Measurements from ENCODE around the gene GPR15. TPM values are rescaled to one million over a fixed set of nuclear protein-coding genes. Genes with fewer than 3 reads are reported as not detected.

The GPR15 gene
- total RNA-seq, 1 experiment from 2014 or later, result not detected

DNA sequence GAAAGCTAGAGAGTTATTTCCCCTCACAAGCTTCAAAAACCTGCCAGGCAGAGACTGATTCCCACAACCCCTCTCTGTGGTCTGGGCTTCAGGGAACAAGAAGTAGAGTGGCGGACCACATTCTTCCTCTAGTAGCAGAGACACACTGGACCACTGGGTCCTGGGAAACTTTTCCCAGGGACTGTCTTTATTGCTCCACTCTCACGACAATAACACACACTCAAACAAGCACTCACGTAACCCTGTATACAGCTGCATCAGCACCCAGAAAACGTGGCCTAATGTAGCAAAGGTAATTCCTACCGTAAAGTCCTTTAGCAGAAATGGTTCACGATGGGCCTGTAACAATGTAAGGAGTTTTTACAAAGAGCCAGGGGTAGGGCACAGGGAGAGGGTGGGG lies 34.1 kb downstream of the GPR15 start:
- no peaks in the 10 kb centered on the region for H3K79me2 ChIP-seq (ENCODE audit: insufficient read depth, low read length)
- no peak overlapping the region for H3K56ac ChIP-seq (ENCODE audit: insufficient read length, low read depth, low read length)
- no peak overlapping the region for H4K5ac ChIP-seq (ENCODE audit: insufficient read length, low read depth, low read length)
- no peak for DNase-seq
- H2BK120ac ChIP-seq (ENCODE audit: low read depth, low read length, poor library complexity, severe bottlenecking), result no peak overlapping the region
- H3K9ac ChIP-seq (ENCODE audit: extremely low read depth, insufficient read length, low read length), result no peak overlapping the region
- H3K4me1 ChIP-seq (ENCODE audit: insufficient read depth, low read length), result no peaks in the 10 kb centered on the region
- H3K23me2 ChIP-seq (ENCODE audit: insufficient read length, low read depth, low read length, poor library complexity, severe bottlenecking), result no peaks in the 10 kb centered on the region
- Mint-ChIP-seq H3K36me3 (ENCODE audit: insufficient read depth in 1 of 3, low read depth in 3 of 3) (no peaks in the 10 kb centered on the region), H3K4me1 (peaks cover 0 to 2% of the 10 kb centered on the region in 2 experiments; a peak in 1 of 4 replicates), H3K9me3 (no peaks in the 10 kb centered on the region; a peak in 1 of 5 replicates), H3K27ac (no peak overlapping the region; a peak in 1 of 7 replicates), H3K27me3 (ENCODE audit: low read depth) (no peaks in the 10 kb centered on the region), H3K4me3 (no peak overlapping the region)
- H4K91ac ChIP-seq (ENCODE audit: insufficient read length, low read depth, low read length), result no peak overlapping the region
- H2BK15ac ChIP-seq (ENCODE audit: low read depth, low read length), result no peak overlapping the region
- no peak overlapping the region for H2BK12ac ChIP-seq (ENCODE audit: insufficient read length, low read depth, low read length)
- H3K9me3 ChIP-seq (ENCODE audit: control insufficient read depth, low read depth, low read length), result no peaks in the 10 kb centered on the region
- no peak overlapping the region for H2BK5ac ChIP-seq (ENCODE audit: insufficient read length, low read length)
- H2BK20ac ChIP-seq (ENCODE audit: low read depth, low read length, poor library complexity, severe bottlenecking), result no peak overlapping the region
- H3K27ac ChIP-seq (ENCODE audit: insufficient read length, low read depth, low read length), result no peak overlapping the region
- H2AK5ac ChIP-seq (ENCODE audit: insufficient read length, low read length), result no peak overlapping the region
- H4K20me1 ChIP-seq (ENCODE audit: control insufficient read depth, insufficient read depth, insufficient read length), result no peaks in the 10 kb centered on the region
- H3K4me2 ChIP-seq (ENCODE audit: insufficient read depth, insufficient read length, low read length), result no peak overlapping the region
- no peak overlapping the region for H3T11ph ChIP-seq (ENCODE audit: low read length)
- H3K4ac ChIP-seq (ENCODE audit: low read depth, low read length), result no peak overlapping the region
- H4K8ac ChIP-seq (replicated peaks; ENCODE audit: insufficient read length, low read depth, low read length), result no peak overlapping the region
- no peak overlapping the region for H3K18ac ChIP-seq (ENCODE audit: insufficient read length, low read depth, low read length)
- no peak overlapping the region for H3K23ac ChIP-seq (ENCODE audit: insufficient read length, low read depth, low read length)
- TF ChIP-seq, protein P1, sequence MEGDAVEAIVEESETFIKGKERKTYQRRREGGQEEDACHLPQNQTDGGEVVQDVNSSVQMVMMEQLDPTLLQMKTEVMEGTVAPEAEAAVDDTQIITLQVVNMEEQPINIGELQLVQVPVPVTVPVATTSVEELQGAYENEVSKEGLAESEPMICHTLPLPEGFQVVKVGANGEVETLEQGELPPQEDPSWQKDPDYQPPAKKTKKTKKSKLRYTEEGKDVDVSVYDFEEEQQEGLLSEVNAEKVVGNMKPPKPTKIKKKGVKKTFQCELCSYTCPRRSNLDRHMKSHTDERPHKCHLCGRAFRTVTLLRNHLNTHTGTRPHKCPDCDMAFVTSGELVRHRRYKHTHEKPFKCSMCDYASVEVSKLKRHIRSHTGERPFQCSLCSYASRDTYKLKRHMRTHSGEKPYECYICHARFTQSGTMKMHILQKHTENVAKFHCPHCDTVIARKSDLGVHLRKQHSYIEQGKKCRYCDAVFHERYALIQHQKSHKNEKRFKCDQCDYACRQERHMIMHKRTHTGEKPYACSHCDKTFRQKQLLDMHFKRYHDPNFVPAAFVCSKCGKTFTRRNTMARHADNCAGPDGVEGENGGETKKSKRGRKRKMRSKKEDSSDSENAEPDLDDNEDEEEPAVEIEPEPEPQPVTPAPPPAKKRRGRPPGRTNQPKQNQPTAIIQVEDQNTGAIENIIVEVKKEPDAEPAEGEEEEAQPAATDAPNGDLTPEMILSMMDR (conservative IDR thresholded peaks at IDR 0.05), result no peak
- no peaks in the 10 kb centered on the region for H3K79me1 ChIP-seq (ENCODE audit: insufficient read depth, low read depth, low read length, poor library complexity, severe bottlenecking)
- no peaks in the 10 kb centered on the region for H3K27me3 ChIP-seq (ENCODE audit: insufficient read depth, low read length)
- H3K14ac ChIP-seq (ENCODE audit: insufficient read depth, low read length), result no peak overlapping the region
- no CpG with 5 or more reads among the region's 6 CpGs for WGBS (ENCODE audit: extremely low coverage, insufficient read length, low lambda C conversion rate)
- no peak overlapping the region for H2AFZ ChIP-seq (ENCODE audit: low read length)
